Activated CD8-positive, alpha-beta memory T cell treated with anti-CD3 and anti-CD28 coated beads, Interleukin-2, amount 50 U/mL, for 24 hours (primary cell): Measurements from ENCODE around the gene PPP1R13B.
A peak's percentile ranks its signal among the peaks of the same experiment; 100 is the strongest.
"Not testable (repeated sequence)": the region's sequence is repeated elsewhere in the genome, so short reads cannot be mapped to it uniquely, and the experiment has no call there.

ENCODE experiments used
- DNase-seq: peaks from one replicate; pipeline ENCODE4 v3.0.0-alpha.2; 2020; ENCODE audit errors: extremely low read depth

Gene PPP1R13B

DNA sequence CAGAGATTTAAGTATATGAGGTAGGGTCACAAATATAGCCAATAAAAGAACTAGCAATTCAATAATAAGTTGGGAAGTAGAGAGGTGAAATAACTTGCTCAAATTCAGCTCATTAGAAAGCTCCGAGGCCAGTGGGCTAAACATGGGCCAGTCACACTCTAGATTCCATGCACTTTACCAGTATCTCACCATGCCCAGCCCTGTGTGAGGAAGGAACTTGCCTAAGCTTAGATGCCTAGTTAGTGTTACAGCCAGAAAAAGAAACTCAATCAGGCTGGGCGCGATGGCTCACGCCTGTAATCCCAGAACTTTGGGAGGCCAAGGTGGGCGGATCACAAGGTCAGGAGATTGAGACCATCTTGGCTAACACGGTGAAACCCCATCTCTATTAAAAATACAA, 71.1 kb downstream of the PPP1R13B start:
- DNase-seq, result not testable (repeated sequence)

DNA sequence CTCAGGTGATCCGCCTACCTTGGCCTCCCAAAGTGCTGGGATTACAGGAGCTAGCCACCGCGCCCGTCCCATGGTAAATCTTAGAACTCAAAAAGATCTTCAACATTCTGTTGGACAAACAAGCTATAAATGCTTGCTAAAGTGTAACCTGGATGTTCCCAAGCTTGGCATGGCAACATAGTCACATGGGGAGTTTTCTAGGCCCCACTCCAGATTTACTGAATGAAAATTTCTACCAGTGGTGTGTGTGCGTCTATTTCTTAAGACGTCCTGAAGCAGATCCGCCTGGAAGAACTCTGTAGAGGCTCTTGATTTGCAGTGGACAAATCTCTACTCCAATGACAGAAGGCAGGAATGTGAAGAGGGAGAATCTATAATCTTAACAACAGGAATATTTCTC, 71.9 kb downstream of the PPP1R13B start:
- DNase-seq, result no peak

DNA sequence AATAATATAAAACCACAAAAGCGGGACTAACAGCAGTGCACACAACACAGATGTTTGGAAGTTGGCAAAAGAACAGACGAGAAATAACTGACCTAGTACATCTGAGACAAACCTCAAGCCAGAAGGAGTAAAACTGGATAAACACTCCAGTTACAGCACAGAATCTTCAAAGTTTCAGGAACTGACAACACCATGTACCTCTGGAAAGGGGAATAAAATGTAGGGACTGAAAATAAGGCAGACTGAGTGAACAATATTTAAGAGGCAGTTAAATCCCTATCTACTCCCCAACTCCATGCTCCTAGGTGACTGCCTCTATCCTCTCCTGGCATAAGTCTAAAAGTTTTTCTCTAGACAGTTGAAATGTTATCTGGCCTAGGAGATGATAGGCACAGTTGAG, 73.9 kb downstream of the PPP1R13B start:
- DNase-seq, result no peak

DNA sequence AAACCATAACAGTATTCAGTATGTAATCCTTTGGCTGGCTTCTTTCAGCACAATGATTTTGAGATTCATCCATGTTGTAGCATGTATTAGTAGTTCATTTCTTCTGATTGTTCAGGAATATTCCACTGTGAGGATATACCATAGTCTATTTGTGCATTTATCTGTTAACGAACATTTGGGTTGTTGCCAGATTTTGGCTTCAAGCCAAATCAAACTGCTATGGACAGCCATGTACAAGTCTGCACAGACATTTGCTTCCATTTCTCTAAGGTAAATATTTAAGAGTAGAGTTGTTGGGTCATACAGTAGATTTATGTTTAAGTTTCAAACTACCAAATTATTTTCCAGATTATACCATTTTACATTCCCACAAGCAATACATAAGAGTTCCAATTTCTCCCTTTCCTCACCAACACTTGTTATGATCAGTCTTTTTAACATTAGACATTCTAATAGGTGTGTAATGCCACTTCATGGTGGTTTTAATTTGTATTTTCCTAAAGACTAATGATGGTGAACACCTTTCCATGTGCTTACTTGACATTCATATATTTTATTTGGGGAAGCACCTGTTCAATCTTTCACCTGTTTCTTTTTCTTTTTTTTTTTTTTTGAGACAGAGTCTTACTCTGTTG, 75.2 kb downstream of the PPP1R13B start:
- DNase-seq, result no peak

DNA sequence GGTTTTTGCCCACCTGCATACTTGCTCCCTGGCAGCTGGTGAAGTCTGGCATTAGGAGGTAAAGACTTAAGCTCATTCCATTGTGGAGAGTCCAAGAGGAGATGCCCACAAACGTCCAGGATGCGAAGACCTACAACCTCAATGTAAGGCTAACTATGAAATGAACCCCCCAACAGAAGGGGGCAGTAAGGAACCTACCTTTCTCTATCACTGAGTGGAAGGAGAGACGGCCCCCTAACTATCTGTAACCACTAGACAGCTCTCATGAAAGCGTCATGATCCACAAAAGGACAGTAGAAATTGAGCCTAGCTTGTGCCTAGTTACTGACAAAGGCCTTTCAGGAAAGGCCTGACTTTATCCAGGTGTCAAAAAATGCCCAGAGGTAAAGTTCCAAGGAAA, 76.5 kb downstream of the PPP1R13B start:
- no peak for DNase-seq

DNA sequence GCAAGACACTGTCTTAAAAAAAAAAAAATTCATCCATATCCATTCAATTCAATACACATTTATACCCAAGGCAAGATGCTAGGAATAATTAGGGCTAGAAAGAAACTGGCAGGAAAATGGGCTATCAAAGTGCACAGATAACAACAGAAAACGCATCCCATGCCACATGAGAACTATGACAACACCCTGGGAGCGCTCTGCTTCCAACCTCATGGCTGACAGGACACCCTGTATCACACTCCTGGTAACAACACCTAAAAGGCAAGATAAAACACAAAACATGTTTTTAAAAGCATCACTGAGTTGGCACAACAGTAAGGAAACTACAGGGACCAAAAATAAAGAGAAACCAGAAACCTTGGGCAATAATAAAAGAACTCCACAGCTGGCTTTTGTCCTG, 76.9 kb downstream of the PPP1R13B start:
- no peak for DNase-seq

DNA sequence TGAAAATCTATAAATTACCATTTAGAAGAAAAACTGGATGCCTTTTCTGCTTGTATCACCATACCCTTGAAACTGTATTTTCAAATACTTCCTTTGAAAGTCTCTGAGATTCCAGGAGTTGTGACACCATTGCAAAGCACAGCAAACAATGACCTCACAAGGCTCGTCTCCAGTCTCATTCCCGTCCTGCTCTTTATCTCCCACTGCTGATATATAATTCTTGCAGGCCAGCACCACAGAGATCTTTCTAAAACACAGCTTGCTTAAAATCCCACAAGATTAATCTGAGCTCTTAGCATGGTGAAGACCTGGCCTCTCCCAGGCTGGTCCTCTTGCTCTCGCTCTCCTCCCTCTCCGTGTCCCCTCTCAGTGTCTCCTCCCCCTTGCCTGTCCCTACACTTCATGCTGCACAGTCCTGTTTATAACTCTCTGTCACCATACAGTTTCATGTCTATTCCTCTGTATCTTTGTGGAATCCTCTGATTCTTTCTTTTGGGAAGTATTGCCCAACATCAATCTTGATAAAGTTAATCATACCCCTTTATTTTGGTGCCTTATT, 80.0 kb downstream of the PPP1R13B start:
- DNase-seq, result no peak

DNA sequence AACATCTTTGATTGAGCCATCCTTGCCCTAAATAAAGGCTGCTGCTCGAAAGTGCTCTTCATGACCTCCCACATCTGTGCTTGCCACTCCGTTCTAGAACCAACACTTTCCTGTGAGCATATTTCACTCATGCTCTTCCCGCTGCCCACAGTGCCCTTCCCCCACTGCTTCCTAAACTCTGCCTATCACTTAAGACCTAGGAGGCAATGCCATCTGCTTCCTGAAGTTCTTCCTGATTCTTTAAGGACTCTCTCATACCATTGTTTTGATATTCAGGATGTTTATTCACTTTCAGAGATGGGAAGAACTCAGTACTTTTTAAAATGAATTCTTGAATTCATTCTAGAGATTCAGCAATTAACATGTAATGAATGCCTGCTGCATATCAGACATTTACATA, 81.8 kb downstream of the PPP1R13B start:
- no peak for DNase-seq

DNA sequence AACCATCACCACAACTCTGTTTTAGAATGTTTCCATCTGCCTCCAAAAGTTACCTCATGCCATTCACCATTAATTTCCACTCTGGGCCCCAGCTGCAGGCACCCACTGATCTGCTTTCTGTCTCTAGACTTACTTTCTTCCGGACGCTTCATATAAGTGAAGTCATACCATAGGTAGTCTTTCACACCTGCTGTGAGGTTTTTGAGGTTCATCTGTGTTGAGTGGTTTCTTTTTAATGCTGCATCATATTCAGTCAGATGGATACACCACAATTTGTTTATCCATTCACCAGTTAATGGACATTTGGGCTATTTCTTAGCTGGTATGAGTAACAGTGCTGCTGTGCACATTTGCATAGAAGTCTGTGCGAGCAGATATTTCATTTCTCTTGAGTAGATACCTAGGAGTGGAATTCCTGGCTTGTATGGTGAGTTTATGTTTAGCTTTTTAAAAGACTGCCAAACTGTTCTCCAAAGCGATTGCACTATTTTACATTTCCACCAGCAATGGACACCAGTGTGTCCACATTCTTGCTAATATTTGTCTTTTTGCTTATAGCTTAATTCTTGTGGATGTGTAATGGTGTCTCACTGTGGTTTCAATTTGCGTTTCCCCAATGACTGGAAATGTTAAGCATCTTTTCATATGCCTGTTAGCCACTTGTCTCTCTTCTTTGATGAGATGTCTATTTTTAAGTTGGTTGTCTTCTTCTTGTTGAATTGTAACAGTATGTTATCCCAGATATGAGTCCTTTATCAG, 83.5 kb downstream of the PPP1R13B start:
- DNase-seq, result no peak

DNA sequence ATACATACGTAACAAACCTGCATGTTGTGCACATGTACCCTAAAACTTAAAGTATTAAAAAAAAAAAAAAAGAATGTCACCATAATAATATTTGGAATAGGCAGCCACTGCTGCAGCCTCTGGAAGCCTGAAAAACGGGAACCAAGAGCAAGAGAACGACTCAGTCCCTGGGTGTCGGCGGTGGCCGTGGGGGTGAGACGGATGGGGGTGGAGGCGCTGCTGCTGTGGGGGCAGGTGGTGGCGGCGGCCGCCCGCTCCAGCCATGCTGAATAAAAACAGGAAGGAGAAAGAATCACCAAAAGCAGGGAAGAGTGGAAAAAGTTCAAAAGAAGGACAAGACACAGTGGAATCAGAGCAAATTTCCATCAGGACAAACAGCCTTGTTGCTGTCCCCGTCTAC, 84.8 kb downstream of the PPP1R13B start:
- no peak for DNase-seq

DNA sequence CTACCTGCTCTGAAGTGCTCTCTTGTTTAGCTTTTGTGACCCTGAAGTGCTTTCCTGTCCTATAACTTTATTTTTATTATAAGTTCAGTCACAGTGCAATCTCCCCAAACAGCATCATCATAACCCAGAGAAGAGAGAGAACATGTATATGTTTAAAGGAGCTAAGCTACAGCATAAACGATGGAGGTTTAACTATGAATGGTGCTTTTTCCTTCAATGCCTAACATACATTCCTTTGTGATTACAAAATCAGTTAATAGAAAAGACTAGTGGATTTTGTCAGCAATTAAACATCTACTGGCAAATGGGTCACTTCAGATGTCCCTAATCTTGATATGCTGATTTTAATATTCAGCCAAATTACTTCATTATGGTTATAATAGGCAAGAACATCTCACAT, 85.3 kb downstream of the PPP1R13B start:
- DNase-seq, result no peak

DNA sequence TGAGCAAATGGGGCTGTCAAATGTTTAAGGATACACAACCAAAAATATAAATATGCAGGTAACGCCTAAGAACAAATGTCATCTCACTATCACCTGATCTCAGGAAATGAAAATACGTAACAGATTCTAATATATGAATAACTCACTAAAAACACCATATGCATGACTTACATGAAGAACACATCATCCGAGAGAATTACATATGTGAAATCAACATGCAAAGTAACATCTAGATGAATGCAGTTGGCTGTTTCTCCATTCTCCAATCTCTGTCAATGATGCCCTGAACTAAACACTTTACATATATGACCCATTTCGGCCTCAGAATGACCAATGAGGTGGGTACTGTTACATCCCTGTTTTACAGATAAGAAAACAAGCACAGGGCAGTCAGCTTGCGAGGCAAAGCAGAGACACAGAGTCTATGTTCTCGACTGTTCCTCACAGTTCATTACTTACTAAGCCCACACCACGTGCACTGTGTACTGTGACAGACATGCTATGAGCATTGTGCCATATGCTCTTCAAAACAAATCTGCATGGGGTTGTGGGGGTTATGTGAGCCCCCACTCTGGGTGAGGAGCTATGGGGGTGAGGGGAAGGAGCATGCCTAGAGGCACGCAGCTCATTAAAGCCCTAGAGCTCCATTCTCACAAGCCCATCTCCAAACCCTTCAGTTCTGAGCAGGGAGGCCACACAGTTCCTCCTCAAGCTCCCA, 89.2 kb downstream of the PPP1R13B start:
- no peak for DNase-seq

DNA sequence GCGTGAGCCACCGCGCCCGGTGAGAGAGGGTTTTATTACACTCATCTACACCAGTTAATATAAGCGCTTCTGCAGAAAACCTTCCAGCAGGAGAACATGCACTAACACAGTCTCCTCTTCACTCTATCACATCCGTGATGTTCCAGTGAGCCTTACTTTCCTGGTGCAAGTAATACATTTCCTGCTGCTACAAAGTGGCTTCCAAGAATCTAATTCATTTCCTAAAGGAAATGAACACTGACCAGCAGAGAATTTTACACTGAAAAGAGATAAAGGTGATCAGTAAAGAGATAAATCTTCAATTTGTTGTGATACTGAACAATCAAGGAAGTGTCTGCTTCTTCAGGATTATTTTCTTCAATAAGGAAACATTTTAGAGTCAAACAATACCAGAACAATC, 92.3 kb downstream of the PPP1R13B start:
- no peak for DNase-seq

DNA sequence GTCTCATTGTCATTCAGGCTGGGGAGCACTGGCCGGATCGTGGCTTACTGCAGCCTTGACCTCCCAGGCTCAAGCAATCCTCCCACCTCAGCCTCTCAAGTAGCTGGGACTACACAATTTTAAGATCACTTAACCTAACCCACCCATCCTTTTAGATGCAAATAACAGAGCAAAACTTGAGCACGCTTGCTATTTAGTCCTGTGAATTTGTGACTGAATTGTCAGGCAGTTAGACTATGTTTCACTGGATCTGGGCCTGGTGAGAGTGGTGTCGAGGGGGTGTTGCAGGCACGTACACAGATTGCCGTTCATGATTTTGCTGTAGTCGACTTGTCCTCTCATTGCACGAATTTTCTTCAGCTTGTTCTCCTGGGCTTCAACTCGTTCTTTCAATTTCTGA, 93.6 kb downstream of the PPP1R13B start:
- DNase-seq, result no peak

DNA sequence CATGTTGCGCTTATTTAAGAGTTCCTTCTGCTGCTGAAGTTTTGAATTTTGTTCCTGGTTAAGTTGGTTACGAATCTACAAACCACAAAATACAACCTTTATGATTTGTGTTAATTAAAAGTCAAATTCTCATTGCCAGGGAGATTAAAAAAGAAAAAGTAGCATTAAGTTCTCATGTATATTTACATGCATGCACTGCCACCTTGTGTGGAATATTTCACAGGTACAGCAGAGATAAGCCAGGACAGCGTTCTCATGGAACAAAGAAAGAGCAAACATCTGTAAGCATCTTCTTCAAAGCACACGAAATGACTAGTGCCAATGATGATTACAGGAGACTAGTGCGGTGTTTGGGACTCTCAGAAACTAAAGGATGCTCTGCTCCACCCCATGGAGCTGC, 97.5 kb downstream of the PPP1R13B start:
- DNase-seq, result no peak

DNA sequence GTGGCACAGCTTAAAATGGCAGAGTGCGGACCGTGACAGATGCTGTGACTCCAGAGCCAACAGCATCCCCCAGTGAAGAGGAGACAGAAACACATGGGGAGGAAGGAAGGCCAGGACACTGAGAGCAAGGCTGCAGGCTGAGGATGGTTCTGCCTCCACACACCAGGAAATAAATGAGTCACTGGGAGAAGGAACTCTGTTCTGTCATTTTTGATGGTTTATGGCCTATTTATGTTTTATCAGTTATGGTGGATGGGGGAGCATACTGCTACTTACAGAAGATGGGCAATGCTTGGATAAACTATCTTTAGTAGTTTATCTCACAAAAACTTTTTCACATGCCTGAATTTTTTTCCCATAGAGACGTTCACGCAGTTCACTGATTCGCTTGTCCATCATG, 97.9 kb downstream of the PPP1R13B start:
- DNase-seq, result no peak

DNA sequence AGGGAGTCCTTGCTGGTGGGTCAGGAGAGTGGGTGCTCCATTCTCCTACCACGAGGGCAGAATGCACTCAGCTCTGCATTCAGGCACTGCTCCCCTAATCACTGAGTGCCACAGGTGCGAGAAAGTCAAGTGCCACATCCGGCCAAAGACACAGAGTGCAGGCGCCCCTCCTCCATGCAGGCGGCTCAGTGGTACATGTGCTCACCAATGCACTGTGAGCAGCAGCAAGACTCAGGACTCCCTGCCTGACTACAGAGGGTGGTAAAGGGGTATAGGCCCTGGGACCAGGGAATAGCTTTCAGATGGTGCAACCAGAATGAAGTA, 98.9 kb downstream of the PPP1R13B start:
- peak; percentile 17 for DNase-seq

DNA sequence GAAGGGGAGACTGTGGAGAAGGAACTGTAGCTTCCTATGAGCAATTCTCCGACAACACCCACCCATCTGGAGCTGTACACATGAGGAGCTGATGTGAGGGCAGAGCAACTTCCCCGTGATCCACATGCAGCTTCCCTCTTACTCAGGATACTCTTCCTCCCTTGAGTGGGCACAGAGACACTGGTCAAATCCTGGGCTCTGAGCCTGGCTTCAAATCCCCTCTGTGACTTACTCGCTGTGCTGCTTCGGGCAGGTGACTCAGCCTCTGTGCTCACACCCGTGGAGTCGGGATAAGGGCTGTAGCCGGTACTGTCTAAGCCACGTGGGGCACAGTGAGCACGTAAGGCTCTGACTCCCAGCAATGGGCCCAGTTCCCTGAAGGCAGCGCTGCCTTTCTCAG, 100.7 kb downstream of the PPP1R13B start:
- no peak for DNase-seq

DNA sequence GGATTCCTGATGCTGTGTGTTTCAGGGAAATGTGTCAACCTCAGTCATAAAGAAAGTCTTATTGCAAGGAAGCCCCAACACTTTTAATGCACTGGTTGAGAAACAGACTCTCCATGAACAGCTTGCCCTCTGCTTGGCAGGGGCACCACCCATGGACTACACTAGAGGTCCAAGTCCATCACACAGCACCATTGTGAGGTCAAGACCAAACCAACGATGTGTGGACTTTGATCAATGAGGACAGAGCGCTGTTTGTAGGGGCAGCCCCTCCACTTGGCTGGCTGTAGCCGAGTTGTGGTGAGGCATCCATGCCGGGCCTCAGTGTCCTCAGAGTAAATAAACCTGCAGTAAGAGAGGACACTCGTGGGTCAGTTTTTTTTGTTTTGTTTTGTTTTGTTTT, 102.0 kb downstream of the PPP1R13B start:
- DNase-seq, result no peak

DNA sequence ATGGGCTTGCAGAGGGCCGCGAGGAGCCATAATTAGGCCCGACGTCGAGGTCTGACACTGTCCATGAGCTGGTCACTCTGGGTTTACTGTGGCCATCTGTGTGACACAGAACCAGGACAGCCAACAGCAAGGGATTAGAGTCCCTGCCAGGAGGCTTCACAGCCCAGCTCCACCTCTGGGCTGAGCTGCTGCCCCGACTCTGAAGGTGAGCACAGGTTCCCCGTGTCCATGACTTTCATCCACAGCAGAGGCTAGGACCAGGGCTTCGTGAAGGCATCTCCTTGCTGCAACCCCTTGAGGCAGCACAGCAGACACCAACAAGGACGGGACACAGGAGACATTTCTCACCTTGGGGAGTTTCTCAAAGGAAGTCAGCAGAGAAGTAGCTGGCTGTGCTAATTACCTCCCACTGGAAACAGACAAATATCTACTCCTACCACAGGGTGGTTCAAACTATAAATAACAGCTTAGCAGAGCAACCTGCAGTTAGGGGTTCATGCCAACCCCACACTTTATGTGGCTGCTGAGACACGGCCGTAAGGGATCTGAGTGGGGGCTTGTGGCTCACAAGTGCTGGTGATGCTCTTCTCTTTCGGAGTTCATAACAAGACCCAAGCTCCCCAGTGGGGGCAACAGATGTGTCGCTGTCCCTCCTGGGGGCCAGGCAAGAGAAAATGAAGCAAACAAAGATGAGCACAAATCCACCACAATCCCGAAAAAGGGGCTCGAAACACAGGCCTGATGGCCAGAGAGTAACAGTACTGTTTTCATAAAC, 102.6 kb downstream of the PPP1R13B start:
- DNase-seq, result no peak

DNA sequence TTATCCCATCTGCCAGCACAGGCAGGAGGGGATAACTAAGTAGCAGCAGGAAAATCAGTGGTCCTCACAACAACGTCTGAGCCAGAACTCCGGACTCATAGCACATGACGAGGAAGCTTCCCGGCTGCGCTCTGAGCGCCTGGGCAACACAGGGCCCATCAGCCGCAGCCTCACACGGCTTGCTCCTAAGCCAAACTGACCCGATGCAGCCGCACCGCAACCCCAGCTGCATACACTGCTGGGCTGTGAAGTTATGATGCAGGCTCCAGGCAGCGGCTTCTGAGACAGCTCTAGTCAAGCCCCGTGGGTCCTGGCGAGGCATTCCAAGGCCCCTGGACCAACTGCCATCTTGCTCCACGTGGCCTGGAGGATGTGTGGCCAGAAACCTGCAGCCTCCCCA, 103.7 kb downstream of the PPP1R13B start:
- no peak for DNase-seq
